GM19023 (cell line): Measurements from ENCODE around the gene GORASP1.
"Not testable (repeated sequence)": the region's sequence is repeated elsewhere in the genome, so short reads cannot be mapped to it uniquely, and the experiment has no call there.

ENCODE experiments used
- ATAC-seq: cut with Tn5 transposase; IDR thresholded peaks from one replicate; pipeline ENCODE4 v1.9.1; 2021; ENCODE audit warnings: mild to moderate bottlenecking, moderate library complexity; ENCODE audit not compliant: unreplicated experiment

Gene GORASP1

GRCh38 chr3:39075910-39076309 is 31.5 kb downstream of the GORASP1 start:
- ATAC-seq: no peak

GRCh38 chr3:39068556-39068955 is 38.9 kb downstream of the GORASP1 start:
- ATAC-seq: no peak

GRCh38 chr3:39067286-39067685 is 40.1 kb downstream of the GORASP1 start:
- ATAC-seq: no peak

- peak; percentile 97 for ATAC-seq
These were observed 42.2 kb downstream of the GORASP1 start for GRCh38 chr3:39065197-39065596.

- no peak for ATAC-seq
These were observed 42.8 kb downstream of the GORASP1 start for GRCh38 chr3:39064646-39065045.

GRCh38 chr3:39063143-39063542 is 44.3 kb downstream of the GORASP1 start:
- ATAC-seq: no peak

GRCh38 chr3:39062180-39062579 is 45.2 kb downstream of the GORASP1 start:
- no peak for ATAC-seq

- not testable (repeated sequence) for ATAC-seq
These were observed 46.2 kb downstream of the GORASP1 start for GRCh38 chr3:39061228-39061627.

- ATAC-seq: no peak
These were observed 51.3 kb downstream of the GORASP1 start for GRCh38 chr3:39056151-39056550.

- no peak for ATAC-seq
These were observed 53.7 kb downstream of the GORASP1 start for GRCh38 chr3:39053696-39054095.

GRCh38 chr3:39052583-39052982 is 54.8 kb downstream of the GORASP1 start:
- no peak for ATAC-seq

- ATAC-seq: peak; percentile 99
These were observed 55.5 kb downstream of the GORASP1 start, which contains the start of the genes SCN11A and WDR48 for GRCh38 chr3:39051649-39052561. Gene SCN11A (minus strand): TSS chr3:39051944. CDS start chr3:38950362, 101,582 bp downstream. Gene WDR48 (plus strand): TSS chr3:39052016. CDS start chr3:39052026, 10 bp downstream.

GRCh38 chr3:39050029-39050428 is 57.4 kb downstream of the GORASP1 start:
- ATAC-seq: no peak
